HS-27A (cell line): ENCODE data around the gene PREX1.
A peak's percentile ranks its signal among the peaks of the same experiment; 100 is the strongest.

Source experiments
- DNase-seq: peaks from one replicate; pipeline ENCODE4 v3.0.0-alpha.2; 2012; ENCODE audit warnings: low read depth, missing footprints

The PREX1 gene

DNA sequence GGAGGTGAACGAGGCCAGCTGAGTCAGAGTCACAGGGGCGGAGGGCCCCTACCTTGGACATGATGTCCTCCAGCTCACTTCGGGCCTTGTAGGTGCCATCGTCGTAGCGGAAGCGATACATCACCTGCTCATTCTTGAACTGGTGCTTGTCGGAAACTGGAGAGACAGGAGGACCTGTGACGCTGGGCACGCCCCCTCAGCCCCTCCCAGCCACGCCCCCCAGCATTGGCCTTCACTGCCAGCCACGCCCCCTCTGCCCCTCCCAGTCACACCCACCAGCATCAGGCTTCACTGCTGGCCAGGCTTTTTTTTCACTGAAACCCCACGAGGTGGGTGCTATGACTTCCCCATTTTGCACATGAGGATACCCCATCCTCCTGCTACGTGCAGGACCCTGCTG lies 148.2 kb downstream of the PREX1 start:
- no peak for DNase-seq

DNA sequence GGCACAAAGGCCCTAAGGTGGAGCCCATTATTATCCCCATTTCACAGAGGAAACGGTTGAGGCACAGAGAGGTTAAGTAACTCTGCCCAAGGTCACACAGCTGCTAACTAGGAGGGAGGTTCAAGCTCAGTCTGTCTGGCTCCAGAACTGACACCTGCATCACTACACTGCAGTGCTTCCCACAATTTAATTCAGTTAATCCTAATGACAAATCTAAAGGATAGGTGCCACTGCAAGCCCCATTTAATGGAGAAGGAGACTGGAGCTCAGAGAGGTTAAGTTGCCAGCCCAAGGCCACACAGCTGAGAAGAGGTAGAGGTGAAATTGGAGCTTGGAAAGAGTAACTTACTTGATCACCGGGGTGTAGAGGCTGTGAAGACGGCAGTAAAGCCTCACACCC lies 148.8 kb downstream of the PREX1 start:
- no peak for DNase-seq

DNA sequence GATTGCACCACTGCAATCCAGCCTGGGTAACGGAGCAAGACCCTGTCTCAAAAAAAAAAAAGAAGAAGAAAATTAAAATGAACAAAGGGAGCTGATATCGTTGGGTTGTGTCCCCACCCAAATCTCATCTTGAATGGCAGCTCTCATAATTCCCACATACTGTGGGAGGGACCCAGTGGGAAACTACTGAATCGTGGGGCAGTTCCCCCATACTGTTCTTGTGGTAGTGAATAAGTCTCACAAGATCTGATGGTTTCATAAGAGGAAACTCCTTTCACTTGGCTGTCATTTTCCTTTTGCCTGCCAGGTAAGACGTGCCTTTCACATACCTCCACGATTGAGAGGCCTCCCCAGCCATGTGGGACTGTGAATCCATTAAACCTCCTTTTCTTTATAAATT lies 149.4 kb downstream of the PREX1 start:
- no peak for DNase-seq

DNA sequence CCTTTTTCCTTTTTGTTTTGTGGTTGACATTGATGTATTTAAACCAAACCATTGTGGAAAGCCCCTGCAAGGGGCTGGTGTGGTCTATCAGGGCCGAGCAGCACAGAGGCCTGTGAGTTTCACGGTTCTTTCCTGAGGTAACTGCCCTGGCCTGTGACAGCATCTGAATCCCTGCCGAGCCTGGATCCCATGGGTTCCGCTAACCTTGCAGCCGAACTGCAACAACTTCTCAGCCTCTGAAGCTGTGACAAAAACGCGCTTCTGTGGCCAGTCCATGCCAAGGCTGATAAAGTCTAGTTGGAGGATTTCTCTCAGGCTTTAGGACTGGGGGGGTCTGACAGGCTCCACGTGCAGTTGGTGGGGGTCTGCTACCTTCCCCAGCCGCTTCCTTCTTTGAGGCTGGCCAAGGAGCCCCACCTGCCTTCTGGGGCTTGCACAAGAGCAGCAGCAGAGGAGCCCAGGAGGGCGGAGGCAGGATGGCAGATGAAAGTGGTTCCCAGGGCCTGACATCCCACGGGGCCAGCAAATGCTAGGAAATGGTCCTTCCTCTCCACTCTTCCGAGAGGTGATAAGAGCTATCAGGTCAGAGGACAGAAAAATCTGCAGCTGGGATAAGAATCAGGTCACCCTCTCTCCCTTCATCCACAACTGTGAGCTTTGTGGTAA lies 150.9 kb downstream of the PREX1 start:
- no peak for DNase-seq

DNA sequence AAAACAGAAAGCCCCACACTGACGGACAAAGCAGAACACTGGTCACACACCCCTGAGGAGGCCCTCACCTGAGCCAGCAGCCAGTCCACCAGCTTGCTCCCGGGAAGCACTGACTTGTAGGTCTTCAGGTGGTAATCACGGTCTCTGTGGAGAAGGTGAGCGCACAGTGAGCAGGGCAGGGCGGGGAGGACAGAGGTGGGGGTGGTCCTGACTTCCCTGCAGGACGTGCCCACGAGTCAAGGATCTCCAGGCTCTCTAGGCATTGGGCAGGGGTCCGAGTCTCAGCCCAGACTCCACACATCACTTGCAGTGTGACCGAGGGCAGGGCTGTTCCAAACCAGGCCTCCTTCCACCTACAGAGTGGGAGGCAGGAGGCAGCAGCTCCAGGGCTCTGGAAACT lies 151.7 kb downstream of the PREX1 start:
- DNase-seq, result no peak

DNA sequence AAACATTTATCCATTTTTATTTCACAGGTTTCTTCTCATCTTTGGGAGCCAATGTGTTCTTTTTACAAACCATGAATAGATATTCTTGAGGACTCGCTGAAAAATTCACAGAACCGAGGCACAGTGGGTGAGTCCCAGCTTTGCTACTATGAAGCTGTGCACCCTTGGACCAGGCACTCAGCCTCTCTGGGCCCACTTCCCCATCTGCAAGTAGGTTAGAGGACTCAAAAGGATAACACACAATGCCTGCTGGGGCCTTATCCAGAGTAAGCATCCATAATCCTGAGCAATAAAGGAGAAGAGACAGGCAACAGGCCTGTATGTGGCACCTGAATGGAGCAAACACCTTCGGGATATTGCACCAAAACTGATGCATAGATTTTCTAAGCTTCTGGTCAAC lies 153.3 kb downstream of the PREX1 start:
- DNase-seq, result no peak

DNA sequence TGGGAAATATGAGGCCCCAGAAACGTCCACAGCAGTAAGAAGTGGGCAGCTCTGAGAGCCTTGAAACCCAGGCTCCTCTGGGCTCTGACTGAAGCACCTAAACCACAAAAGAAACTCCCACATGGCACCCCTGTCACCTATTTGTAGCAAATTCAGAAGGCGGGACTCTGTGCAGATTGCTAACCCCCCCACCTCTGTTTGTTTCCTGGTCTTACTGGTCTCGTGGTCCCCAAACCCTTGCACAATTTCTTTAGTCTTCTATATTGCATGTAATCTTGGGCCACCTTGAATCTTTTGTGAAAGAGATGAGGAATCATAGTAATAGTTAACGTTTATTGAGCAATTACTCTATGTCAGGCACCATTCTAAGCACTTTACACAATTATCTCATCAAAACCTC lies 154.3 kb downstream of the PREX1 start:
- DNase-seq, result no peak

DNA sequence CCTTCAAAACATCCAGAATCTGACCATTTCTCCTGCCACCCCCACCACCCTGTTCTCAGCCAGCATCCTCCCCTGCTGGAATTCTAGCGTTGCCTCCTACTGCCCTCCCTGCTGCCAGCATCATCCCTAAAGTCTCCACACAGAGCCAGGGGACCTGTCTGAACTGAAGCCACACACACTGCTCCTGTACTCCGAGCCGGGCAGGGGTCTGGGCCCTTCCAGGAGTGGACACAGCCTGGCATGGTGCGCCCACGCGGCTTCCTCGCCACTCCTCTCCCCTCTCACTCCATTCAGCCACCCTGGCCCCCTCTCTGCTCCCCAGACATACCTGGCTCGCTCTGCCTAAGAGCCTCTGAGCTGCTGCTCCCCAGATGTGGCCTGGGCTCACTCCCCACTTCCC lies 155.5 kb downstream of the PREX1 start:
- no peak for DNase-seq

DNA sequence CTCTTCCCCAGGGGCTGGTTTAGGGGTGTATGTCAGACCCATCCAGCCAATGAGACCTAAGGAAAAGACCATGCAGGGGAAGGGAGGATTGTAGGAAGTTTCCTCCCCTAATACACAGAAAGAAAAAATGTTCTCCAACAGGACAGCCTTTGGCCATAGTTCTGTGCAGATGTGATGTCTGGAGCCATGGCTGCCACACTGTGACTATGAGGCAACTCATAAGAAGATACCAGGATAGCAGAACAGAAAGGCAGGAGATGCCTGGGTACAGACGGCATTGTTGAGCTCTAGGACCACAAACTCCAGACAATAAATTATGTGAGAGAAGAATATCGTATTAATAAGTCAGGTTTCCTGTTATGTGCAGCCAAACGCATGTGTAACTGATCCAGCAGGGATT lies 156.7 kb downstream of the PREX1 start:
- DNase-seq, result no peak

DNA sequence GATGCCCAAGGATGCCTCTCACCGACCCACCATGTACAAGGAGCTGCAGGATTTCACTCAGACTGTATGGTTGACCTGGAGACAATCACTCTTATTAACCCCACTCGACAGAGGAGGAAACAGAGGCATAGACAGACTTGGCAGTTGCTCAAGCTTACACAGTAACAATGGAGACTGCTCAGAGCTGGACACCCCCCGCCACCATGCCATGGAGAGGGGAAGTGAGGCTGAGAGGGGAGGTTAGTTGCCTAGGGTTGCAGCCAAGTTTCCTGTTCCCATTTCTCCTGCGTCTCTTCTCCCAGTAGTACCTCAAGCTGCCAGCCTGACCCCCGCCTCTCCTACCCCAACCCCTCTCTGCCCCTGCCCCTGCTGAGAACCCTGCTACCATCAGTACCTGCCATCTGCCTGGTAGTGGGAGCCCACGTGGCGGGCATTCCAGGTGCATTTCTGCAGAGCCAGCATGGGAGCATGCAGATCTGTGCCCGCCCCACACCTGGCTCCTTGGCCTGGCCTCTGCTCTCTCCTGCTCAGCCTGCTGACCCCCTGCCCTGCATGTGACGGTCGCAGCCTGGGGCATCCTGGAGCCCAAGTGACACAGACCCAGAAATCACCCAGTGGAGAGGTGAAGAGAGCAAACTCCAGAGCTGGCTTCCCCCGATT lies 157.7 kb downstream of the PREX1 start:
- no peak for DNase-seq

DNA sequence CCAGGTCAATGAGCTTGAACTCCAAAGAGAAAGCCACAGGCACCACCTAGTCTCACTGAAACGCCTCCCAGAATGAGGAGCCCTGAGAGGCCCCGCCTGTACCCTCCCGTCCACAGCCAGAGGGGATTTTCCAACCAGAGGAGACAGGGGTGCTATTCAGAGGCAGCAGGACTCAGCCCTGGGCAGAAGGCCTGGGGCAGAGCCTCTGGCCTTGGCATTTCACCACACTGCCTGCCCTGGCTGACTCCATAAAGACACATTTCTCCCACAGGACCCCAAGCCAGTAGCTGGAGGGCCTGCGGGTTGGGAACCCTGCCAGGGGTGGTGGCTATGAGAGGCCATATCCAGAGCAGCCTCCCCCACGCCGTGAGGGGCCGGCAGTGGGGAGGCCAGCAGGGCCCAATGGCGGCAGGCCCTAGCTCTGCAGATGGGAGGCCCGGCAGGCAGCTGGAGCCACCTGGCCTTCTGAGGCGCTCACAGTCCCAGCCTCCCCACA lies 159.3 kb downstream of the PREX1 start:
- DNase-seq, result no peak

DNA sequence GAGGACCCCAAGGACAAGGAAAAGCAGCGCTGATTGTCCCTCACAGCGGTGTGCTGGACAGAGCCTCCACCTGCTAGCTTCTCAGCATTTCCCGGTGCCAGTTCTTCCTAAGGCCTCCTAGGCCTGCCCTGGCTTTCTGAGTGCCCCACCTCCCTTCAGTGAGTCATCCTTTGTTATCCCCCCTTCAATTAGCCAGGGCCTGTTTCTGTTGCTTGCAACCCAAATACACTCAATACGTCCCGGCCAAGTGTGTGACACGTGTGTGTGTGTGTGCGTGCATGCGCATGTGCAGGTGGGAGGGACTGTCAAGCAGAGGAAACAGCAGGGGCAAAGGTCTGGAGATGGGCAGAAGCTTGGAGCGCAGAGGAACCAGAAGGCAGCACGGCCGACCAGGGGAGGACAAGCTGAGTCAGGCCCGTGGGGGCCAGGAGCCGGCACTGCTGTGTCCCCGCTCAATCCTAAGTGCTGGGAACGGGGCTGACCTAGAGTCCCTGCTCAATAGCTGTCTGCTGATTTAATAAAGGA lies 159.8 kb downstream of the PREX1 start:
- no peak for DNase-seq

DNA sequence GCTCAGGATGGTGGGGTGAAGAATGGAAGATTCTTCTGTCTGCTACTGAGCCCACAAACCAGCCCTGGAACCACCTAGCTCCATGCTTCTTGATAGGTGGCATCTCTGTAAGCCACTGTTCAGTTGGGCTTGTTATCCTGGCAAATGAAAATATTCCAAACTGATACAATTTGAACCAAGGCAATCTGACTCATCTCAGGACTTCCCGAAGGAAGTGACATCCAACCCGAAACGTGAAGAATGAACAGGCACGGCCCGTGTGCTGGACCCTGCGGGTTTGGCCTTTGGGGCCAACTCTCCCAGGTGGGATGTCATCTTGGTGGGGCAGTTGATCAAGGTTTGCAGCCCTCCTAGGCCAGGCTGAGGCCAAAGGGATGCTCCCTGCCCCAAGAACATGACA lies 160.3 kb downstream of the PREX1 start:
- no peak for DNase-seq

DNA sequence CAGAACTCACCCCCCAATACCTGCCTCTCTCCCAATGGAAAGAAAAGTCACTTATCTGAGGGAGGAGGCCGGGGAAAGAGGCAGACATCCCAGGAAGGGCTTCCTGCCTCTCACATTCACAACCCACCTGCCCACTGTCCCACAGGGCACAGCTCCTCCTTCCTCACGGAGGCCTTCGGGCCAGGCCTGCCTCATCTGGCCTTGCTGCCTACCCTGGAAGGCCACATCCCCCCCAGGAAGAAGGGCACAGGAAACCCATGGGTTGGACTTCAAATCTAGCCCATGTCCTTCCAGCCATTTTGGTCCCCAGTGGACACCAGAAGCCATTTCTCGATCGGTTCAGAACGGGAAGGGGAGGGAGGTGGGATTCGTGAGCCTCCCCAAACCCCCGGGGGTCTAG lies 162.0 kb downstream of the PREX1 start:
- DNase-seq, result no peak

DNA sequence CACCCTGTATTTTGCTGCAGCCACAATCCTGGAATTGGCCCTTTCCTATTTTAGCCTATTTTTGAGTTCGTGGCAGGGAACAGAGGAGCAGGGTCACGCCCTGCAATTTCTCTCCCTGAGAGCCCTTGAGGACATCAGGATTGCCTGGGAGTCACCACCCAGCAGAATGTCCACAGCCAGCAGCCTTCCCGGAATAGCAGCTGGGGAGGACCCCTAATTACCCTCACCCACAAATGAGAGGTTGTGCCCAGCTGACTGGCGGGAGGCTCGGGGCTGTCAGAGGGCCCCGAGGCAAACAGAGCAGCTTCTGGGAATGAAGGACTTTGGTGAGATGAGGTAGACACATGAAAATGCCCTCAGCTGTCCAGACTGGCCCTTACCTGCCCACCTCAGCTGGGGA lies 165.1 kb downstream of the PREX1 start:
- no peak for DNase-seq

DNA sequence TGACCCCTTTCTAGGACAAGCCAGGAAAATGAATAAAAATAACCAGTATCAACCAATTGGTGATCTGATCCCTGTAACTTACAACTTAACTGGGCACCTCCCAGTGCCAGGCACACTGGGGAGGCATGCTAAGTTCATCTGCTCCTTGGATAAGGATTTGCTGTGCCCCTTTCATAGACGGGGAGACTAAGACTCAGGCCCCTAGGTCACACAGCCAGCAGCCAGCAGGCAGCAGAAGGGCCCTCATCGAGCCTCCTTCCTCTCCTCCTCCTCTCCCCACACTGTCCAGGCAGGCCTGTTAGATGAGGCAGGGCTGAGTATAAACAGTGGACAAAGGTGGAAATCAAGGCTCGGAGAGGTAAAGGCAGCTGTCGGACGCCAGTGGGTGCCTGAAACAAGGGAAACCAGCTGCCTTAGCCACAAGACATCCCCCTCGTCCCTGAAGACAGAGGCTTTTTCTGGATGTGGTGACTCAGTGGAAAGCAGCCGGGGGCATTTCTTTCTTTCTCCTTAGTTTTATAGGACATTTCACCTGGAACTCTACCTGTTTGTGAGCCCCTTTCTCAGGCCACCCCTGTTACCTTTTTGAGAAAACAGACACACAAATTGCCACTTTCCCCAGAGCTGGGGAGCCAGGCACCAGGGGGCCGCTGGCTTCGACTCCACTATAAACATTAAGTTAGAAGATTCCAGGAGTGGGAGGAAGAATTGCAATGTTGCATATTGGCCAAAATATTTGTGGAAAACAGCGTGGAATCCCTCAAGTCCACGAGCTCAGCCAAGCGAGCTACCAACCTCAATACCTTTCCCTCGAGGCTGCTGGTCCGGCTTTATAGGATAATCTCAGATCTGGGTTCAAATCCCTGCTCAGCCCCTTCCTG lies 166.0 kb downstream of the PREX1 start:
- DNase-seq, result no peak

DNA sequence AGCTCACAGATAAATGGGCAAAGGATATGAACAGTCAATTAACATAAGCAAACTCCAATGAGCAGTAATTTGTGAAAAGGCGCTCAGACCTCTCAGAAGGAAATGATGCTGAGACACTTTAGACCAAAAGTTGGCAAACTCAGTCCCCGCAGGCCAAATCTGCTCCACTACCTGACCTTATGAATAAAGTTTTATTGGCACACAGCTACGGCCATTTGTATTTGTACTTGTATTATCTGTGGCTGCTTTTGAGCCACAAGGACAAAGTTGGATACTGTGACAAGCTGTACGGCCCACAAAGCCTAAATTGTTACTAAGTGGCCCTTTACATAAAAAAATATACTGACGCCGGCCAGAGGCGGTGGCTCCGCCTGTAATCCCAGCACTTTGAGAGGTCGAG lies 167.0 kb downstream of the PREX1 start:
- DNase-seq, result no peak

DNA sequence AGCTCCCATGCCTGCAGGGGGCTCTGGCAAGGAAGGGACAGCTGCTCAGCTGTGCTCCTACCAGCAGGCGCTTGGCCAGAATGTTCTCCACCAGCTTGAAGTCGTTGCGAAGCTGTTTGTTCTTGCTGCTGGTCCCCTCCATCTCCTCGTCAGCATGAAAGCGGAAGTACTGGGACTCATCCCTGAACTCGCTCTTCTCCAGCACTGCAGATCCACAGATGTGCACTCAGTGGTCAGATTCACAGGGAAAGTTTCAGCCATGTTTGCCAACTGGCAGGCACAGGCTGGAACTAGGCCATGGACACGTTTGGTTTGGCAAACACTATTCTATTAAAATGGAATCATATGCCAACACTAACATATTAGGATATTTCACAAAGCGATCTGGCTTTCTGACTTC lies 167.9 kb downstream of the PREX1 start:
- no peak for DNase-seq

DNA sequence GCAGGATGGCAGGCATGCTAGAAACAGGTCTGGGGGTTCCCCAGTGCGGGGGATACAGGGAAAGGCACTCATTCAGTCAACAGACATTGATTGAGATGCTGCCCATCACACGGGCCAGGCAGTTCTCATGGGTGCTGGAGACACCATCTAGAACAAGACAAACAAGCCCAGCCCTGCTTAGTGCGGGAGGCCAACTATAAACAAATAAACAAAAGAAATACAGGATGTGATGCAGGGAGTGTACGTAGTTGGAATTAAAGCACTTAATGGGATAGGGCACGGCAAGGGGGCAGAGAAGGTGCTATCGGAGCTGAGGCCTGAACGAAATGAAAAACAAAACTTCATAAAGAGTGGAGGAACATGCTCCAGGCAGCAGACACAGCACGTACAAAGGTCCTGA lies 169.3 kb downstream of the PREX1 start:
- DNase-seq, result no peak

DNA sequence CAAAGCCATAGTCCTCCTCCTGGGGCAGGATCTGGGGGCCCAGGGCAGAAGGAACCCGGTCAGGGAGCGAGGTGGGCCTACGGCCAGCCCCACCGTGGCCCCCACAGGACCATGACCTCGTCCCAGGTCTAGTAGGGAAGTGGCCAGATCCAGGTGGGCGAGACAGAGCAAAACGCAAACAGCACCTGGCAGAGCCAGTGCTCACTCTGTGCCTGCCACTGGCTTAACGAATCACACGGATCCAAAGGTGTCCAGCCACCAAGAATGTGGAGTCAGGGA lies 169.7 kb downstream of the PREX1 start:
- no peak for DNase-seq

DNA sequence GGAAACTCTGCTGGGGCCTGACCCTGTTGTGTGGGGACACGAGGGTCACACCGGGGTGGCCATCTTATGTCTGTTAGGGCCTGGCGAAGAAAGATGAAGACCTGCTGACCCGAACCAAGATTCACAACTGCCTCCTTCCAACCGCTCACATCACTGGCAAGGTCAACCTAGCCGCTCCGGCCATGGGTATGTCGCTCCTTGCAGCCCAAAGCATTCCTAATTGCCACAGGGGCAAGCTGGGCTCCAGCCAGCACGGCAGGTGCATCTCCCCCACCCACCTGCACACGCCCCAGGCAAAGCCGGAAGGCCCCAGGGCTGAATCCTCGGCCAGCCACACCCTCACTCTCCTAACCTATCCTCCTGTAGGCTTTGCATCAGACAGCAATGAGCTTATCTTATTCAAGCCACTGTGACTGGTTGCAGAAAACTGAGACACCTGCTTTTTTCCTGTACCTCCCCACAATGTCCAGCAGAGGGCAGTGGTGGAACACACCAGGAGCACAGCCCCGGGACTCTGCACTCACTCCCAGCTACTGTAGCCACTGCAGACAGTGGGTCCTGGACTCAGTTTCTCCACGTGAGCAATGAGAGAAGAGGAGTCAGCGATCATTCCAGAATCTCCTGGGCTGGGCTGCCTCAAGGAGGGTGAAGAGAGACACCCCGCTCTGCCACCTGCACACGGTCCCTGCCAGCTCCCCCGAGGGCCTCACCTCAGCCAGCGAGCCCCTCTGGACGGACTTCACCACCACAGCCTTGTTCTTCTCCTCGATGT lies 170.2 kb downstream of the PREX1 start:
- peak; percentile 52 for DNase-seq

DNA sequence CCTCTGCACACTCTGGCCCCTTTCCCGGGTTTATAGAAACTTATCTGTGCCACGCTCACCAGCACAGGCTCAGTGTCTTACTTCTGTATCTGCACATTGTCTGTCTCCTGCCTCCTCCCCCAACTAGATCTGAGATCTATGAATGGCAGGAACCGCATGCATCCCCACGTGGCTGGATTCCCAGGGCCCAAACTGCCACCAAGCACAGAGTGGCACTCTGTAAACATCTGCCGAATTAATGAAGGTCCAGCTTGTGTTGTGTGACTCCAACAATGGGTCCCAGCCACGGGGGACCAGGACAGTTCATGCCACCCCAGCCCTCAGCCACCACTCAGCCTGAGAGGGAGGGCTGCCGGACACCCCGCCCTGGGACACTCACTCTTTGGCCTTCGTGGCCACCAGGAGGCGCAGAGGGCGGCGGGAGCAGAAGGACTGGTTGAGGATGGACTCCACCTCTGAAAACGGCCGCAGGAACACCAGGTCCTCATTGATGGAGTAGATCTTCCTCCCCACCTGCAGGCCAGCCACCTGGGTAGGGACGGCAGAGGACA lies 171.1 kb downstream of the PREX1 start:
- DNase-seq, result no peak
